IgD-negative memory B cell (primary cell): ENCODE data around the gene TTBK1. TPM values are rescaled to one million over a fixed set of nuclear protein-coding genes. Genes with fewer than 3 reads are reported as not detected.
A peak's percentile ranks its signal among the peaks of the same experiment; 100 is the strongest.

Experiments
- H3K27ac Mint-ChIP-seq, 3 donors: one replicate each; pipeline ENCODE4 v1.8.0; 2020 to 2022; ENCODE audit warnings: mild to moderate bottlenecking in 3 of 3, mixed read lengths in 3 of 3, moderate library complexity in 1 of 3
- H3K27me3 Mint-ChIP-seq: one replicate; pipeline ENCODE4 v1.8.0; 2021; ENCODE audit warnings: mixed read lengths
- H3K36me3 Mint-ChIP-seq: one replicate; pipeline ENCODE4 v1.8.0; 2020; ENCODE audit warnings: mild to moderate bottlenecking, mixed read lengths
- H3K4me1 Mint-ChIP-seq, 3 donors: one replicate each; pipeline ENCODE4 v1.8.0; 2020 to 2022; ENCODE audit warnings: mixed read lengths in 3 of 3, mild to moderate bottlenecking in 1 of 3
- H3K4me3 Mint-ChIP-seq, 4 donors: one replicate each; pipeline ENCODE4 v1.8.0; 2020 to 2022; ENCODE audit warnings: mild to moderate bottlenecking in 4 of 4, mixed read lengths in 4 of 4, moderate library complexity in 3 of 4
- H3K9me3 Mint-ChIP-seq, 3 donors: one replicate each; pipeline ENCODE4 v1.8.0; 2020 to 2021; ENCODE audit warnings: mixed read lengths in 3 of 3, mild to moderate bottlenecking in 1 of 3
- polyA plus RNA-seq: library from polyadenylated mRNA; unstranded; fragments of 300-500 nt; fragmentation: Illumina TruSeq; gene quantifications from one replicate; pipeline ENCODE4 v1.2.3, GENCODE V29; 2021

TTBK1 gene
- polyA plus RNA-seq, 1 donor from 2014 or later, result 0.04 TPM

DNA sequence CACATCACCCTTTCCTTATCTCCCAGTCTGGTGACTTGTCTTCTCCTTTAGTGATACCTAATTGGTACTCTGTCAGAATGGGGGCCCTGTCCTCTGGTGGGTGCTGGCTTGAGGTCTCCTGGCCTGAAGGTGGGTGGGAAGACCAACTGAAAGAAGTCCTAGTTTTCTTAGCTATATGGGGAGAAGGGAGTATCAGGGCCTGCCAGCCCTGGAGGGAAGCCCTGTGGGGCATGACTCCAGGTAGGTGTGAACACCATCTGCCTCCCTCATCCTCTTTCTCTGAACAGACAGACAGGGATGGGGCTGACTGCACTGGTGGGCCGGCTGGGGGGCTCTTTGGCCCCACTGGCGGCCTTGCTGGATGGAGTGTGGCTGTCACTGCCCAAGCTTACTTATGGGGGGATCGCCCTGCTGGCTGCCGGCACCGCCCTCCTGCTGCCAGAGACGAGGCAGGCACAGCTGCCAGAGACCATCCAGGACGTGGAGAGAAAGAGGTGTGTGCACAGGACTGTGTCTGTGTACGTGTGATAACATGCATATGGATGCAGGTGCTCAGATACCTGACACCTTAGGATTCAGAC is 60.6 kb downstream of the TTBK1 start:
- Mint-ChIP-seq H3K4me1 (peaks cover under 1 to 6% (median 5%) of the 10 kb centered on the region in 3 donors), H3K4me3 (no peak overlapping the region)

DNA sequence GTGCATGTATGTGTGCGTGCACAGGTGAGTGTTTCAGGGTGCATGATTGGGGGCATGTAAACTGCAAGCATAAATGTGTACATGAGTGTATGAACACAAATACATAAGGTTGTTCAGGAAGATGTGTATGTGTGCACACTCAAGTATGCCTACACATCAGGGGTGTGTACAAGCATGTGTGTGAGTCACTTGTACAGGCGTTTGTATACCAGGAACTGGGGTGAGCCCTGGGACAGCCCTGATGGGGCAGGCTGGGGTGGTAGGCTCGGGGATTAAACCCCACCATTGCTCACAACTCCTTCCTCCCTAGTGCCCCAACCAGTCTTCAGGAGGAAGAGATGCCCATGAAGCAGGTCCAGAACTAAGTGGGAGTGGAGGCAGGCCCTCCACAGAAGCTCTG is 61.1 kb downstream of the TTBK1 start:
- no peaks in the 10 kb centered on the region for H3K9me3 Mint-ChIP-seq
- H3K27me3 Mint-ChIP-seq, result peaks cover 6% of the 10 kb centered on the region
- H3K4me1 Mint-ChIP-seq, result peaks cover 0 to 8% (median 5%) of the 10 kb centered on the region in 3 donors
- no peak overlapping the region for H3K4me3 Mint-ChIP-seq
- peaks cover 3% of the 10 kb centered on the region for H3K36me3 Mint-ChIP-seq
- no peak overlapping the region for H3K27ac Mint-ChIP-seq

More for the DNA sequence above, 60.6 kb downstream of the TTBK1 start:
- no peak overlapping the region for H3K27ac Mint-ChIP-seq
- H3K36me3 Mint-ChIP-seq, result peaks cover 3% of the 10 kb centered on the region
- peaks cover 7% of the 10 kb centered on the region for H3K27me3 Mint-ChIP-seq
- no peaks in the 10 kb centered on the region for H3K9me3 Mint-ChIP-seq

DNA sequence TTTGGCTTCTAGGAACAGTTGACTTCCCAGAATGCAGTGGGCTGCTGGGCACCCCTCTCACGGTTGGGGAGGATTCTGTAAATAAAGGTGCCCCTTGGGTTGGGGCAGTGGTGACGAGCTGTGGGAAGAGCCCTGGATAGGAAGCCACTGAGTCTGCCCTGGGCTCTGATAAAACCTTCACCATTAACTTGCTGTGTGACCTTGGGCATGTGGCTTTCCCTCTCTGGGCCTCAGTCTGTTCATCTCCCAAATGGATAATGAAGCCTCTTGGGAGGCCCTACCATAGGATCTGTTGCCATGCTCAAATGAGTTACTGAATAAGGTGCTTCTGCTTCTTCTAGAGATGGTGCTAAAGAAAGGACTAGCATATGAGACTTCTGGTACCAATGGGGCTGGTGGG is 61.6 kb downstream of the TTBK1 start:
- no peak overlapping the region for H3K4me3 Mint-ChIP-seq
- peaks cover 0 to 8% (median 5%) of the 10 kb centered on the region in 3 donors for H3K4me1 Mint-ChIP-seq
- H3K36me3 Mint-ChIP-seq, result peaks cover 3% of the 10 kb centered on the region
- peaks cover 5% of the 10 kb centered on the region for H3K27me3 Mint-ChIP-seq
- no peaks in the 10 kb centered on the region for H3K9me3 Mint-ChIP-seq
- H3K27ac Mint-ChIP-seq, result no peak overlapping the region

DNA sequence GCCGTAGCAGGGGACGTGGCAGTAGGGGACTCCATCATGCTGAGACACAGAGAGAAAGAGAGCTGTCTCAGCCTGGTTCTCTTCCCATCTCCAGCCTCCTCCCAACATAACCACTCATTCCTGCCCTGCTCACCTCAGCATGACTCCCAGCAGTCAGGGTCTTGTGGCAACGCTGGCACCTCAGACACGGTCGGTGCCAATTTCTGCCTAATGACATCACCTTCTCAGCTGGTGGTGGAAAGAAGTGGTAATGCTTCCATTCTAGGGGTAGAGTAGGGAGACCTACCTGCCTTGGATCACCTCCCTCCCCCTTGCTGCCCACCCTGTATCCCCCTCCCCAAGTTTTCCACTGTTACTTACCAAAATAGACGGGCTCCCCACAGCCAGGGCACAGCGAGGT is 62.8 kb downstream of the TTBK1 start:
- H3K27me3 Mint-ChIP-seq, result peaks cover 3% of the 10 kb centered on the region
- no peak overlapping the region for H3K27ac Mint-ChIP-seq
- peaks cover 1% of the 10 kb centered on the region for H3K36me3 Mint-ChIP-seq
- H3K9me3 Mint-ChIP-seq, result no peaks in the 10 kb centered on the region
- H3K4me3 Mint-ChIP-seq, result no peak overlapping the region
- peaks cover 7 to 17% (median 9%) of the 10 kb centered on the region in 3 donors for H3K4me1 Mint-ChIP-seq

DNA sequence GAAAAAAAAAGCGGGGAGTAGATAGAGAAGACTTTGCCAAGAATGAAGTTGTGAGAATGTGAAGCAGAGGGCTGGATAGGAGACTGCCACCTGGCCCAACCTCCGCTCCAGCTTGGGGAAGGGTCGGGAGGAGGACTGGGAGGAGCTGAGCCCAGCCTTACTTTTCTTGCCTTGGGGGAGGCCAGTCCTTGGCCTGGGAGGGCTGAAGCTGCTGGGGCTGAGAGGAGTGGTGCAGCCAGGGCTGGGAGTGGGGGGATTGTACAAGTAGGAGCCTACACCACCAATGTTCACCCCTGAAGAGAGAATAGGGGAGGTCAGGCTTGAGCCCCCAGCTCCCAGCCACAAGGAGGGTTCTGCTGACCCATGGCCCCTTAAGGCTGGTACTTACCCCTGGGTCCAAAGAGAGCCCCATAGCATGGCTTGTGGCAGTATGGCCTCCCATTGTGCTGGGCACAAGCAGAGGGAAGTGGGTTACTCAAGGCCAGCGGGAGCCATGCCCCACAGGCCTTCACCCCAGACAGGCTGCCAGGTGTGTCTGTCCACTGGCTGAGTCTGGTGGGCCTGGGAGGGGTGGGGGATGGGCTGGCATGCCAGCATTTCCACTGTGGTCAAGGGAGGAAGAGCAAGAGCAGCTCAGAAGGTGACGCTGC is 64.3 kb downstream of the TTBK1 start:
- Mint-ChIP-seq H3K9me3 (no peaks in the 10 kb centered on the region), H3K4me3 (peak overlapping the region in 3 of 4 donors; percentile 27 to 80 (median 63)), H3K36me3 (peaks cover 1% of the 10 kb centered on the region), H3K27ac (no peak overlapping the region), H3K27me3 (peaks cover 1% of the 10 kb centered on the region), H3K4me1 (peaks cover 12 to 18% (median 13%) of the 10 kb centered on the region in 3 donors)

DNA sequence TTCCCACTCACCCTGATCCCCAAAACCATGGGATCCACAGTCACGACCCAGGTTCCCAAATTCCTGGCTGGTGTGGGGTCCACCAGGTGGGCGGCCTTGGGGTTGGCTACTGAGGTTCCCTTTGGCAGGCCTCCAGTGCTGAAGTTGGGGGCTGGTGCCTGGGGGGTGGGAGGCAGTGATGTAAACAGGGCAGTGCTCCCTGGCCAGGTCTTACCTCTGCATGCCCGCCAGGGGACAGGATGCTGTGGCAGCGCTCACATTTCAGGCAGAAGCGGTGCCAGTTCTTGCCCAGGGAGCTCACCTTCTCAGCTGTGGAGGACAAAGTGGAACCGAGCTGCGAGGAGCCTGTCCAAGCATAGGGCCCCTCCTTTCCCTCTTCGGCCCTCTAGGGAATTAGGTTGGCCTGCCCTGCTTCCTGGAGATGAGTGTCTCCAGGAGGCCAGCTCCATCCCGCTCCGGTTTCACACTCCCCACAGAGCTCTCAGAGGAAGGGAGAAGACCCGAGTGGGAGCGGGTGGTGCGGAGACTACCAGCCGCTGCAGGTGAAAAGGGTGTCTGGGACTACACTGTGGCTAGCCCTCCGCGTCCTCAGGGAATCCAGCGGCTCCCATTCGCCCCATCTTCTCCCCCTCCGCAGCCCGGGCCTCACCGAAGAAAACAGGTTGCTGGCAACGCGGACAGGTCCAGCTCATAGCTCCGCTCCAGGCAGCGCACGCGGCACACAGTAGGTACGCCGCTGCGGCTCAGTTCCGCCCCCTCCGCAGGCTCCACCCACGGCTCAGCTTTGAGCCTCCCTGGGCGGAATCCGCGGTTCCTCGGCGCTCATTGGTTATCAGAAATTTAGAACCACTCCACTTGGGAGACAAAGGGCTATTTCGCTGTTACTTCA is 65.1 kb downstream of the TTBK1 start, which contains the start of gene CRIP3:
Gene CRIP3 (minus strand): TSS at position 726 of the 889 bp plus-strand sequence. CDS start 34 bp downstream, at position 692.
- Mint-ChIP-seq H3K4me3 (peak within 1 kb of the TSS; percentile 81 to 94 (median 88)), H3K4me1 (peaks cover 18 to 25% (median 20%) of the 10 kb centered on the region in 3 donors), H3K9me3 (peaks cover 0 to 1% (median 0%) of the 10 kb centered on the region in 3 donors), H3K36me3 (peaks cover 1% of the 10 kb centered on the region), H3K27me3 (peaks cover 1% of the 10 kb centered on the region), H3K27ac (no peak within 1 kb of the TSS)

DNA sequence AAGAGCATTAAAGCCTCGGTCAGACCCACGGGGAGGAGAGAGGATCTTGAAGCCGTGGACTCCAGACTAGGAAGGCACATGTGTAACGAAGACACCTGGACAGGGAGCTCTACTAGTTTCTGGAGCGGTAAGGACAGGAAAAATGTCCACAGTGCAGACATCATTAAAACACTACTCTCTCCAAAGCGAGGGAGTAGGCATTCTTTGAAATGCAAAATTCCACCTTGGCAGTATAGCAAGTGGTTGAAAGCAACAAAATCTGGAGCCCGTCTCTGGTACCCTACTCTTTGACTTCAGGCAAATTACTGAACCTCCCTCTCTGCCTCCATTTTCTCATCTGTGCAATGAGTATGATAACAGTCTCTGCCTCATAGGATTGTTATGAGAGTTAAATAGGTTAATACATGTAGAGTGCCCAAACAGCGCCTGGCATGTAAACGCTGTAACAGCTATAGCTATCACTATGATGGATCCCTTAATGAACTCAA is 65.8 kb downstream of the TTBK1 start:
- H3K36me3 Mint-ChIP-seq, result no peaks in the 10 kb centered on the region
- peaks cover 22 to 31% (median 23%) of the 10 kb centered on the region in 3 donors for H3K4me1 Mint-ChIP-seq
- no peak overlapping the region for H3K27ac Mint-ChIP-seq
- peaks cover 0 to 1% (median 0%) of the 10 kb centered on the region in 3 donors for H3K9me3 Mint-ChIP-seq
- H3K4me3 Mint-ChIP-seq, result peak overlapping the region; percentile 81 to 94 (median 88)
- H3K27me3 Mint-ChIP-seq, result peaks cover 1% of the 10 kb centered on the region

DNA sequence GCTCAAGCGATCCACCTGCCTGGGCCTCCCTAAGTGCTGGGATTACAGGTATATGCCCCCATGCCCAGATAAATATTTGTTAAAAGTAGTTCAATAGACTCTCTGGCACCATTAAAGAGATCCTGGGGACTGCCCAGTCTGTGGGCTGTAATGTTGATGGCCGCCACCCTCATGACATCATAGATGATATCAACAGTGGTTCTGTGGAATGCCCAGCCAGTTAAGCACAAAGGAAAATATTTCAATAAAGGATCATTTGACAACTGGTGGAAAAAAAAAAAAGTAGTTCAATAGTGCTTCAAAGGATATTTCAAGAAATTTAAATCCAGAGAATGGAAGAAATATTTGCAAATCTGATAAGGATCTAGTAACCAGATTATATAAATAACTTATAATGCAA is 66.9 kb downstream of the TTBK1 start:
- H3K9me3 Mint-ChIP-seq, result peaks cover 0 to 1% (median 0%) of the 10 kb centered on the region in 3 donors

DNA sequence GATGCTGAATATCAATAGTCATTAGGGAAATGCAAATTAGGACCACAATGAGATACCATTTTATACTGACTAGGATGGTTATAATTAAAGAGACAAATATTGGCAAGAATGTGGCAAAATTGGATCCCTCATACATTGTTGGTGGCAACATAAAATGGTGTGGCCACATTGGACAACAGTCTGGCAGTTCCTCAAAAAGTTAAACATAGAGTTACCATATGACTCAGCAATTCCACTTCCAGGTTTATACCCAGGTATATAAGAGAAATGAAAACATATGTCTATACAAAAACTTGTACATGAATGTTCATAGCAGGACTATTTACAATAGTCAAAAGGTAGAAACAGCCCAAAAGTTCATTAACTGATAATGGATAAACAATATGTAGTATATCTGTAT is 67.3 kb downstream of the TTBK1 start:
- no peaks in the 10 kb centered on the region for H3K36me3 Mint-ChIP-seq
- peaks cover 27 to 41% (median 27%) of the 10 kb centered on the region in 3 donors for H3K4me1 Mint-ChIP-seq
- H3K9me3 Mint-ChIP-seq, result peaks cover 0 to 1% (median 0%) of the 10 kb centered on the region in 3 donors
- no peak overlapping the region for H3K4me3 Mint-ChIP-seq
- H3K27me3 Mint-ChIP-seq, result peaks cover 1% of the 10 kb centered on the region
- no peak overlapping the region for H3K27ac Mint-ChIP-seq

More for the DNA sequence above, 66.9 kb downstream of the TTBK1 start:
- Mint-ChIP-seq H3K4me1 (peaks cover 23 to 38% (median 23%) of the 10 kb centered on the region in 3 donors), H3K27ac (no peak overlapping the region), H3K27me3 (peaks cover 1% of the 10 kb centered on the region), H3K36me3 (no peaks in the 10 kb centered on the region), H3K4me3 (peak overlapping the region in 3 of 4 donors; percentile 41 to 45 (median 41))

DNA sequence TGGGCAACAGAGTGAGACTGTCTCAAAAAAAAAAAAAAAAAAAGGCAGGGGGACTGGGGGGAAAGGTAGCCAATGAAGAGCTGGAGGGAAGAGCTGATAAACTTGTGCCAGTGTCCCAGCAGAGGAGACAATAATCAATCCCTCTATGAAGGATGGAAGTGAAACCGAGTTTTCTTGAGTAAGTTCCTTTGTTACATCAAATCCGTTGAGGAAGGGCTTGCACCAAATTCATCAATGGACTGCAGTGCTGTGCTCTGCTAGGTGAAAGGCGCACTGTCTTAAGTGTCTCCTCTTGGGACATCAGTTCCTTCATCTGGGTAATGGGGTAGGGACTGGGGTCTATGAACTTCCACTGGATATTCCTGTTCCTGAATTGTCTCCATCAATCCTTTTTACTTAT is 68.4 kb downstream of the TTBK1 start:
- H3K27me3 Mint-ChIP-seq, result peaks cover 3% of the 10 kb centered on the region
- H3K4me1 Mint-ChIP-seq, result peaks cover 33 to 49% (median 35%) of the 10 kb centered on the region in 3 donors
- peak overlapping the region in 2 of 4 donors; percentile 43 to 50 for H3K4me3 Mint-ChIP-seq
- H3K27ac Mint-ChIP-seq, result no peak overlapping the region
- H3K9me3 Mint-ChIP-seq, result peaks cover 0 to 1% (median 0%) of the 10 kb centered on the region in 3 donors
- no peaks in the 10 kb centered on the region for H3K36me3 Mint-ChIP-seq

DNA sequence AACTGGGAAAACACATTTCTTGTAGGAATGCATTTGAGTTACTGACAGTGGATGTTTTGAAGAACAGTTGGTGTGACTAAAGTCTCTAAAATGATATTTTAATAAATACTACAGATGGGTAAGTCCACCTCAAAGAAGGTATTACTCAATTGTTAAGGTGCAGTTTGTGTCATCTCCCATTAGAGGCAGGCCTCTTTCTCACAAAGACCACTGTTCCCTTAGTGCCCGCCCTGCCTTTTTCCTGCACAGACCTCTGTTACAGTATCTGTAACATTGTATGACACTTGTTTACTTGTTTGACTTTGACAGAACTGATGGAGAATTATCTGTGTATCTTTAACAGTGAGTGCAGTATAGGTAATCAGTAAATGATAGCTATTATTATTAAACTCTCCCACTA is 70.5 kb downstream of the TTBK1 start:
- peaks cover 3% of the 10 kb centered on the region for H3K27me3 Mint-ChIP-seq
- peaks cover 39 to 64% (median 48%) of the 10 kb centered on the region in 3 donors for H3K4me1 Mint-ChIP-seq
- H3K36me3 Mint-ChIP-seq, result no peaks in the 10 kb centered on the region
- peaks cover 0 to 1% (median 0%) of the 10 kb centered on the region in 3 donors for H3K9me3 Mint-ChIP-seq
- H3K4me3 Mint-ChIP-seq, result no peak overlapping the region
- no peak overlapping the region for H3K27ac Mint-ChIP-seq

DNA sequence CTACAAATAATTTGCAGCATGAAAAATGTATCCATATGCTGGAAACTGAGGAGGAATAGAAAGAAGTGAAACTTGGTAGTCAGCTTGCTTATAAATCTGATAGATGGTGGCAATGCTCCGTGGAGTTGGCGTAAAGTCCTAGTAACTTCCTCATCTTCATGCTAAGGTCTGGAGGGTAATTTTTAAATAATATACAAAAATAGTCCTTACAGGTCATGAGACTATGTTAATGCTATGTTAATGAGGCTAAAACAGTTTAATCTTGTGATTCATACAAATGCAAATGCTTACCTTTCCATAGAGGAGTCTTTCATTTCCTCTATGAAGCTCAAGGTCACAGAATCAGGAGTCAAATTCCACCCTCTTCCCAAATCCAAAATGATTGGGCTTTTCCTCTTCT is 74.7 kb downstream of the TTBK1 start:
- Mint-ChIP-seq H3K36me3 (no peaks in the 10 kb centered on the region), H3K4me3 (peak overlapping the region in 2 of 4 donors; percentile 68 to 81), H3K27ac (peak overlapping the region in 1 of 3 donors; percentile 91), H3K4me1 (peaks cover 31 to 62% (median 45%) of the 10 kb centered on the region in 3 donors), H3K27me3 (peaks cover 1% of the 10 kb centered on the region), H3K9me3 (no peaks in the 10 kb centered on the region)

DNA sequence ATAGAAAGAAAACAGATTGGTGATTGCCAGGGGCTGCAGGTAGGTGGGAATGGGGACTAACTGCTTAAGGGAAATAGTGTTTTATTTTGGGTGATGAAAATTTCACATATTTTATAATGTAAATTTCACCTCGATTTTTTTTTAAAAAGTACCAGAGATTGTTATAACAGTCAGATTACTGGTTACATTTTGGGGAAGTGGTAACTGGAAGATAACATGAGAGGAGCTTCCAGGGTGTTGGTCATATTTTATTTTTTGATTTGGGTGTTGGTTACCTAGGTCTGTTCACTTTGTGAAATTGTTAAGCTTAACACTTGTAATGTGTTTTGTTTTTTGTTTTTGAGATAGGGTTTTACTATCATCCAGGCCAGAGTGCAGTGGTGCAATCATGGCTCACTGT is 82.6 kb downstream of the TTBK1 start:
- Mint-ChIP-seq H3K27me3 (no peaks in the 10 kb centered on the region), H3K27ac (no peak overlapping the region), H3K4me1 (peaks cover 8 to 24% (median 16%) of the 10 kb centered on the region in 3 donors), H3K9me3 (peaks cover 0 to 2% (median 0%) of the 10 kb centered on the region in 3 donors), H3K36me3 (no peaks in the 10 kb centered on the region), H3K4me3 (no peak overlapping the region)

DNA sequence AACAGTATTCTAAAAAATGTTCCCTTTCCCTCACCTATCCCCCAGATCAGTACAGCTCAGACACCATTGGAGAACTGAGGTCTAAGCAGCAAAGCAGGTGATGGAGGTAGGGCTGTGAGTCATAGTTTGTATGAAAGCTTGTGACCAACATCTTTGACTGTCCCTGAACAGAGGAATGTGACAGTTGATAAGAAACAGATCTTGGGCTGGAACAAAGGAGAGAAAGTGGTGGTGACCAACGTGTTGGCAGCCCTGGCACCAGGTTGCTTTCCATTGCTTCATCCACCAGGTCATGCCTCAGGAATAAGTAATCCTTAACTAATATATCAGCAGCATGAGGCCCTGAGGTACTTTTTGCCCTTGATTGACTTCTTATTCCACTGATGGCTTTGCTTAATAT is 85.2 kb downstream of the TTBK1 start:
- Mint-ChIP-seq H3K27ac (peak overlapping the region in 1 of 3 donors; percentile 2), H3K4me1 (peaks cover 0 to 9% (median 7%) of the 10 kb centered on the region in 3 donors), H3K9me3 (peaks cover 0 to 2% (median 0%) of the 10 kb centered on the region in 3 donors), H3K36me3 (no peaks in the 10 kb centered on the region), H3K4me3 (no peak overlapping the region), H3K27me3 (no peaks in the 10 kb centered on the region)
